Neural cell (in vitro differentiated cells): ENCODE results near the gene TACR2.

Source experiments
- EP300 ChIP-seq: fragments of 450-650 bp; conservative IDR thresholded peaks from 2 replicates; pipeline ENCODE4 v1.6.1; 2014; ENCODE audit warnings: antibody characterized with exemption, mild to moderate bottlenecking, moderate library complexity; ENCODE audit not compliant: poor library complexity, severe bottlenecking
- EZH2 ChIP-seq: fragments of 200-600, 300-800 bp; shearing (Covaris generic), sonication (generic); IDR thresholded peaks from 2 replicates; pipeline ENCODE4 v1.6.1; 2014; ENCODE audit warnings: antibody characterized with exemption, low read length, borderline replicate concordance, mild to moderate bottlenecking; ENCODE audit not compliant: insufficient read depth, poor library complexity, severe bottlenecking
- MXI1 ChIP-seq: fragments of 450-650 bp; conservative IDR thresholded peaks from 2 replicates; pipeline ENCODE4 v1.6.1; 2014; ENCODE audit warnings: antibody characterized with exemption, mild to moderate bottlenecking; ENCODE audit not compliant: poor library complexity, severe bottlenecking
- POLR2AphosphoS5 ChIP-seq: IDR thresholded peaks from 2 replicates; pipeline ENCODE4 v1.6.1; 2012
- RAD21 ChIP-seq: fragments of 450-650 bp; conservative IDR thresholded peaks from 2 replicates; pipeline ENCODE4 v1.6.1; 2014; ENCODE audit warnings: antibody characterized with exemption, mild to moderate bottlenecking, moderate library complexity
- SMC3 ChIP-seq: fragments of 450-650 bp; conservative IDR thresholded peaks from 2 replicates; pipeline ENCODE4 v1.6.1; 2014; ENCODE audit warnings: antibody characterized with exemption, mild to moderate bottlenecking, moderate library complexity; ENCODE audit not compliant: poor library complexity
- TF ChIP-seq, protein P1 (sequence below): fragments of 450-650 bp; IDR thresholded peaks from 2 replicates; pipeline ENCODE4 v1.5.1; 2014; ENCODE audit warnings: antibody characterized with exemption, mild to moderate bottlenecking, moderate library complexity; ENCODE audit not compliant: poor library complexity, severe bottlenecking

- TF ChIP-seq, protein P1, sequence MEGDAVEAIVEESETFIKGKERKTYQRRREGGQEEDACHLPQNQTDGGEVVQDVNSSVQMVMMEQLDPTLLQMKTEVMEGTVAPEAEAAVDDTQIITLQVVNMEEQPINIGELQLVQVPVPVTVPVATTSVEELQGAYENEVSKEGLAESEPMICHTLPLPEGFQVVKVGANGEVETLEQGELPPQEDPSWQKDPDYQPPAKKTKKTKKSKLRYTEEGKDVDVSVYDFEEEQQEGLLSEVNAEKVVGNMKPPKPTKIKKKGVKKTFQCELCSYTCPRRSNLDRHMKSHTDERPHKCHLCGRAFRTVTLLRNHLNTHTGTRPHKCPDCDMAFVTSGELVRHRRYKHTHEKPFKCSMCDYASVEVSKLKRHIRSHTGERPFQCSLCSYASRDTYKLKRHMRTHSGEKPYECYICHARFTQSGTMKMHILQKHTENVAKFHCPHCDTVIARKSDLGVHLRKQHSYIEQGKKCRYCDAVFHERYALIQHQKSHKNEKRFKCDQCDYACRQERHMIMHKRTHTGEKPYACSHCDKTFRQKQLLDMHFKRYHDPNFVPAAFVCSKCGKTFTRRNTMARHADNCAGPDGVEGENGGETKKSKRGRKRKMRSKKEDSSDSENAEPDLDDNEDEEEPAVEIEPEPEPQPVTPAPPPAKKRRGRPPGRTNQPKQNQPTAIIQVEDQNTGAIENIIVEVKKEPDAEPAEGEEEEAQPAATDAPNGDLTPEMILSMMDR = no peak
- TF ChIP-seq POLR2AphosphoS5 (no peak), EP300 (no peak), SMC3 (no peak), EZH2 (no peak), RAD21 (no peak), MXI1 (no peak)
These were observed 58.4 kb downstream of the TACR2 start for GRCh38 chr10:69358148-69358795.
